OCI-M2 (cell line): ENCODE results near the gene VCL.
"Not testable (repeated sequence)": the region's sequence is repeated elsewhere in the genome, so short reads cannot be mapped to it uniquely, and the experiment has no call there.

ENCODE experiments used
- DNase-seq: peaks from one replicate; lab custom pipeline; 2025; ENCODE audit not compliant: unreplicated experiment; lab: John Stamatoyannopoulos, UW

VCL gene

GRCh38 chr10:74103560-74104258 lies 105.8 kb downstream of the VCL start:
- DNase-seq = no peak

GRCh38 chr10:74104480-74104879 lies 106.6 kb downstream of the VCL start:
- DNase-seq = no peak

DNA sequence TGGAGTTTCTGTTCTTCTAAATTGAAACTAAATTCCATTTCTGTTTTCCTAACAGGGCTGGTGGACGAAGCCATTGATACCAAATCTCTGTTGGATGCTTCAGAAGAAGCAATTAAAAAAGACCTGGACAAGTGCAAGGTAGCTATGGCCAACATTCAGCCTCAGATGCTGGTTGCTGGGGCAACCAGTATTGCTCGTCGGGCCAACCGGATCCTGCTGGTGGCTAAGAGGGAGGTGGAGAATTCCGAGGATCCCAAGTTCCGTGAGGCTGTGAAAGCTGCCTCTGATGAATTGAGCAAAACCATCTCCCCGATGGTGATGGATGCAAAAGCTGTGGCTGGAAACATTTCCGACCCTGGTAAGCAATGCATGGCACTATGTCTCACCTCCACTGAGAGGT lies 107.1 kb downstream of the VCL start:
- no peak for DNase-seq

DNA sequence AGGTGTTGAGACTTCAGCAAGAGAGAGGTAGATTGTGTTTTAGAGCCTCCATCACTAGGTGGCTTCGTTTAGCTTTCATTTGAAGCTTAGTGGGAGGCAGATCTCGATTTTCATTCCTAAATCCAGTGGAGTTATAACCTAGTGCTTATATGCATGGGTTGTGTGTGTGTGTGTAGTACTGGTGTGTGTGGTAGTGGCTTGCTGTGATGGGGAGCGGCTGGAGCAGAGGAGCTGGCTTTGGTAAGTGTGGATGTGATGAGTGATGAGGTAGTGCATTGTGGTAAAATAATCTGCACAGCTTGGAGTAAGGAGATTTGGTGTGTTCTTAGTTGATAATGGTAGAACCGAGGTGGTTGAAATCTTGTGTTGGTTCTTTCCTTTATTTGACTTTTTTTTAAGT lies 109.5 kb downstream of the VCL start:
- no peak for DNase-seq

- no peak for DNase-seq
Observed at GRCh38 chr10:74109452-74109851, 111.5 kb downstream of the VCL start.

DNA sequence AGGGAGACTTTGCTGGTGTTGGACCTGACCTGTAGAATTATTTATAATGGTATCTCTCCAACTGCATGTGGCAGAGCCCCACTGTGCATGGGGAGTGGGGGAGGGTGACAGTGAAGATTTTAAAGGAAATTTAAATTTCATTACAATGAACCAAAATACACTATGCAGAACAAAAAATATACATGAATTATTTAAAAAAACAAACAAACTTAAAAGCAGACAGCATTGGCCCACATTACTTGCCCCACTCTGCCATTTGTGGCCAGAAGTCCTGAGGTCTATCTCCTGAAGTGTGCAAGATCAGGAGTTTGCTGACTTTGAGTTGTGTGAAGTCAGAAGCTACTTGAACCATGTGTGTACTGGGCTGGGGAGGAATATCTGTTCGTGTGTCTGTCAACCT lies 112.2 kb downstream of the VCL start:
- no peak for DNase-seq

GRCh38 chr10:74111799-74112198 lies 113.9 kb downstream of the VCL start:
- DNase-seq = no peak

DNA sequence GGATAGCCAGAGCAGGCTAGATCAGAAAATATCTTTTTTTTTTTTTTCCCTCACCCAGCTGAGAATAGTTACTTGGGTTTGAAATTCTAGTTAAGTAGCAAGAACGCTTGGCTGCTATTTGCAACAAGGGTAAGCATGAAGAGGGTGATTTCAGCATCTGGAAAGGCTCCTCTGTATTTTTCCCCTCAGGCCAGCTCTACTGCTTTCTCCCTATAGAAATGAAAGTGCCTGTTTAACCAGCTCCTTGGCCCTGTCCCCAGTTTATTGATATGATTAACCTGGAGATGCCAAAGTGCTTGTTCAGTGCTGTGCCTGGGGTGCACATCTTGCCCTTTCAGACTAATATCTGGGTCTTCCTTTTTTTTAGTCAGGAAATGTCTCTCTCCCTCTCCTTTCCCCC lies 115.6 kb downstream of the VCL start:
- no peak for DNase-seq

DNA sequence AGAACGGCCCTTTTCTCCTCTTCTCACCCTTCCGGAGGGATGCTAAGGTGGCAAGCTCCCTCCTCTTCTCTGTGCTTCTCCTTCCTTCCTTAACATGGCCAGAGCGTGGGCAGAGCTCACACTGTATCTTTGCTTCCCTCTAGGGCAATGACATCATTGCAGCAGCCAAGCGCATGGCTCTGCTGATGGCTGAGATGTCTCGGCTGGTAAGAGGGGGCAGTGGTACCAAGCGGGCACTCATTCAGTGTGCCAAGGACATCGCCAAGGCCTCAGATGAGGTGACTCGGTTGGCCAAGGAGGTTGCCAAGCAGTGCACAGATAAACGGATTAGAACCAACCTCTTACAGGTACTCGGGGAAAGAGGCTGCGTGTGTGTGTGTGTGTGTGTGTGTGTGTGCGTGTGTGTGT lies 116.1 kb downstream of the VCL start:
- no peak for DNase-seq

DNA sequence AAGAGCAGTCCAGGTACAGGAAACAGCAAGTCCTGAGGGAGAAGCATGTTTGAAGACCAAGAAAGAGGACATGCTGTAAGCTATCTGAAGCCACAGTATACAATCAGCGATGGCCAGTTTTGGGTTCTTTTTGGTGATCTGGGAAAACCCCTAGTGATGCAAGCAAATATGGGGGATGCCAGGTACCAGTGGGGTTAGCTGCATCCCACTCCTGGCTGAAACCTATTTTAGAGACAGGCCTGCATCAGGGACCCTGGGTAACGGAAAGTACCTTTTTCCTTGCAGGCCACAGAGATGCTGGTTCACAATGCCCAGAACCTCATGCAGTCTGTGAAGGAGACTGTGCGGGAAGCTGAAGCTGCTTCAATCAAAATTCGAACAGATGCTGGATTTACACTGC lies 119.8 kb downstream of the VCL start:
- no peak for DNase-seq

DNA sequence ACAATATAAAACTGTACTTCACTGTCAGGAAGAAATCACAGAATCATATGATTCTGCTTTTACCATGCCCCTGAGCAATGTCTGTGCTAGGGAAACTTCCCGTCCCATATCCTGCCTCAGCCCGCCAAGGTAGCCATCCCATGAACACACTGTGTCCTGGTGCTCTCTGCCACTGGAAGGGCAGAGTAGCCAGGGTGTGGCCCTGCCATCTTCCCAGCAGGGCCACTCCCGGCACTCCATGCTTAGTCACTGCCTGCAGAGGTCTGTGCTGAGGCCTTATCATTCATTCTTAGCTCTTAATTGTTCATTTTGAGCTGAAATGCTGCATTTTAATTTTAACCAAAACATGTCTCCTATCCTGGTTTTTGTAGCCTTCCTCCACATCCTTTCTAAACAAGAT lies 120.9 kb downstream of the VCL start:
- no peak for DNase-seq

GRCh38 chr10:74120911-74121310 lies 123.0 kb downstream of the VCL start:
- no peak for DNase-seq

DNA sequence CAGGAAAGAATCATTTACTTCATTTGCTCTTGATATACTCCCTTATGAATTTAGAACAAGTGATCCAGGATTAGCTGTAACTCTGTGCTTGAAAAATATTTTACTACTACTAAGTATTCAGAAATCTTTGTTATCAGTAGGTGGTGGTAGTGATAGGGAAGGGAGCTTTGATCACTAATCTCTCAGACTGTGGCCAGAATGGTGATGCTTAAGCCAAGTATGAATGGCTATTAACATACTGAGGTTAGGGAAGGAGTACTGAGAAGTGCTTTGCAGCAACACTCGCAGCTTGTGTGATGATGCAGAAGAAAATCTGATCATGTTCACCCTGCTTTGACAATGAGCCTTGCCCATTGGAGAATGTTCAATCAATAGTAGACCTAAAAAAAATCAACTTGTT lies 123.5 kb downstream of the VCL start:
- no peak for DNase-seq

- no peak for DNase-seq
Observed at GRCh38 chr10:74122060-74122459, 124.1 kb downstream of the VCL start.

DNA sequence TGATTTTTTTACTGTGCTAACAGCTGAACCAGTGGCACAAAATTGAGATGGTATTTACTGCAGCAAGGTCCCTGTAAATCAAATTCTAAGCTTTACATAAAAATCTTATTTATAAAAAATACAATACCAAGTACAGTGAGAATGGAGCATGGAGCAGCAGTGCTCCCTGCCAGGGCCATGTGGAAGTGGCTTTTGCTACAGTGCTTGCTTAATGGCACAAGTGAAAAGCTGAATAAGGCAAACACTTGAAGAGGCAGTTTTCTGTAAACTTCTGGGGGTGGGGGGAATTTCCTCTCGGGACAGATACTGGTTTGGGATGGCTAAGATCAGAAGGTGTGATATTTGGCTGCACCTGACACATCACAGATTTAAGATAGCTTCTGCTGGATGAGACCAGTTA lies 125.2 kb downstream of the VCL start:
- DNase-seq = no peak

- DNase-seq = no peak
Observed at GRCh38 chr10:74133923-74134820, 136.3 kb downstream of the VCL start.

GRCh38 chr10:74135452-74135851 lies 137.5 kb downstream of the VCL start:
- no peak for DNase-seq

- no peak for DNase-seq
Observed at GRCh38 chr10:74137992-74138391, 140.1 kb downstream of the VCL start.

DNA sequence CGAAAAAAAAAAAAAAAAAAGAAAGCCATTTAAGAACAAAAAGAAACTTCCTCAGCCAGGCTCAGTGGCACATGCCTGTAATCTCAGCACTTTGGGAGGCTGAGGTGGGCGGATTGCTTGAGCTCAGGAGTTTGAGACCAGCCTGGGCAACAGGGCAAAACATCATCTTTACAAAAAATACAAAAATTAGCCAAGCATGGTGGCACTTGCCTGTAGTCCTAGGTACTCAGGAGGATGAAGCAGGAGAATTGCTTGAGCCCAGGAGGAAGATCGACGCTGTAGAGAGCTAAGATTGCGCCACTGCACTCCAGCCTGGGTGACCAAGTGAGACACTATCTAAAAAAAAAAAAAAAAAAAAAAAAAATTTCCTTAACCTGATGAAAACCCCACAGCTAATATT lies 140.7 kb downstream of the VCL start:
- not testable (repeated sequence) for DNase-seq

GRCh38 chr10:74139981-74140380 lies 142.1 kb downstream of the VCL start:
- no peak for DNase-seq

DNA sequence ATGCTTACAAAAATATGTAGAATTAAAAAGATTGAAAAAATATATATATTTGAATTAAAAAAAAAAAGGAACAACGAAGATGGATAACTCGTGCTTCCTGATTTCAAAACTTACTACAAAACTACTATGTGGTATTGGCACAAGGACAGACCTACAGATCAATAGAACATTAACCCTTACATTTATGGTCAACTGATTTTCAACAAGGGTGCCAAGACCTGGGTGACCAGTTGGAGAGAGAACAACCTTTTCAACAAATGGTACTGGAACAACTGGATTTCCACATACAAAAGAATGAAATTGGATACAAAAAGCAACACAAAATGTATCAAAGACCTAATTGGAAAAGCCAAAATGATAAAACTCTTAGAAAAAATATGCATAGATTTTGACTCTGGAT lies 142.6 kb downstream of the VCL start:
- DNase-seq = no peak

DNA sequence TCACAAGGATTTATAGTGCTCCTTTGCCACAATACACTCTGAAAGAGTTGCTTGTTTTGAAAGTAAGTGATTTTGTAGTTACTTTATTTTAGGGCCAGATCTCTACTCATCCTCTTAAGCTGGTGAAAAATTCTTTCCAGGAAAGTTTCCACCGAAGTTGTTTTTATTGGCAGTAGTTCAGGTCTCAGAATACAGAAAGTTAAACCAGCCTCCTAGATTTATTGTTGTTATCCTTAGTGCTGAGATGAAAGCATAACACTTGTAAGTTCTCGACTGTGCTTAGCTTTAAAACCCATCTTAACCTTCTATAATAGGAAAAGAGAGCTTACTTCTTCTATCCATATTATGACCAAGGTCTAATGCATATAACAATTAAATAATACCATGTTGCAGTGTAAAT lies 147.2 kb downstream of the VCL start:
- DNase-seq = no peak
